Measurements from ENCODE around the gene PTPN7.

DNA sequence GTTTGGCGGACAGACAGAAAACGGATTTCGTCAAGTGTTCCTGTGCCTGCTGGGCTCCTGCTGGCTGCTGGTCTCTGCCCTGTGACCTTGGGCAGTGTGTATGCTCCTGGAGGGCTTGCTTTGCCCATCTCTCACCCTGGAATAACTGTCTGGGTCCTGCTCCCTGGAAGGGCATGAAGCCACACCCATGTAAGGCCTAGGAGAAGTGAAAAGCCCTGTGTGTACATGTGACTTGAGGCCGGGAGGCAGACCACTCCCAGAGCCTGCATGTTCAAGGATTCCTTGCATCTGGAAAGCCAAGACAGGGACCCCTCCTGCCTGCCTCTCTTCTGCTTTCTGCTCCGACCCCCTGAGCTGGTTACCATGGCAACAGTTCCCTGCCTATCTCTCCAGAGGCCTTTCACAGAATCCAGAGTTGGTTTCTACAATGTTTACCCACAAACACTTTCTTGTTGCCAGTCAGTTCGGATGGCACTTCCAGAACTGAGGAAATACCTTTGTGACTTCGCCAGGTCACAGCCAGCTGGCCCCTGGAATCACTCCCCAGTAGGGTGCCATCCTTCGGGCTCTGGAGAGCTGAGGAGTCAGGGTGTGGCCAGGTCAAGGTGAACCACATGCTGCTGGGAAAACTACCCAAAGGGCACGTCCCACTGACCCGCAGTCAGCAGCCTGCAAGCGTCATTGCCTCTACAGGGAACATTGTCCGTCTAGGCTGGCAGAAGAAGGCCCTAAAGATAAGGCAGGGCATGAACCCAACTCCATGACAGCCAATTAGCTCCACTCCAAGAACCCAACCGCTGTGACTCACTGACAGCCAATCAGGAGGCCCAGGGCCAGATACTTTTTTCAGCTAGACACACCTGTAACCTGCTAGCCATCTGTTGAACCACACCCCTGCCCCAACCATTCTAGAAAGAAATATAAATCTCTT lies 52.3 kb downstream of the PTPN7 start:
- TF ChIP-seq, protein P1, sequence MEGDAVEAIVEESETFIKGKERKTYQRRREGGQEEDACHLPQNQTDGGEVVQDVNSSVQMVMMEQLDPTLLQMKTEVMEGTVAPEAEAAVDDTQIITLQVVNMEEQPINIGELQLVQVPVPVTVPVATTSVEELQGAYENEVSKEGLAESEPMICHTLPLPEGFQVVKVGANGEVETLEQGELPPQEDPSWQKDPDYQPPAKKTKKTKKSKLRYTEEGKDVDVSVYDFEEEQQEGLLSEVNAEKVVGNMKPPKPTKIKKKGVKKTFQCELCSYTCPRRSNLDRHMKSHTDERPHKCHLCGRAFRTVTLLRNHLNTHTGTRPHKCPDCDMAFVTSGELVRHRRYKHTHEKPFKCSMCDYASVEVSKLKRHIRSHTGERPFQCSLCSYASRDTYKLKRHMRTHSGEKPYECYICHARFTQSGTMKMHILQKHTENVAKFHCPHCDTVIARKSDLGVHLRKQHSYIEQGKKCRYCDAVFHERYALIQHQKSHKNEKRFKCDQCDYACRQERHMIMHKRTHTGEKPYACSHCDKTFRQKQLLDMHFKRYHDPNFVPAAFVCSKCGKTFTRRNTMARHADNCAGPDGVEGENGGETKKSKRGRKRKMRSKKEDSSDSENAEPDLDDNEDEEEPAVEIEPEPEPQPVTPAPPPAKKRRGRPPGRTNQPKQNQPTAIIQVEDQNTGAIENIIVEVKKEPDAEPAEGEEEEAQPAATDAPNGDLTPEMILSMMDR (IDR thresholded peaks at IDR 0.05), result no peak
- TF ChIP-seq EZH2 (IDR thresholded peaks at IDR 0.05), result no peak

Measured in neural progenitor cell (in vitro differentiated cells).